Cardiac septum (tissue), 1 donor: Measurements from ENCODE around the gene LMO7. TPM values are rescaled to one million over a fixed set of nuclear protein-coding genes. Genes with fewer than 3 reads are reported as not detected.

Source experiments
- DNase-seq: peaks from one replicate; pipeline ENCODE4 v3.0.0-alpha.2; 2020; ENCODE audit warnings: low spot score
- intact Hi-C: fragments of 100-400 bp; cut with DNase I; formaldehyde crosslinking; loops from one replicate; pipeline ENCODE4 v1.14.0; 2022
- total RNA-seq: library from RNA; stranded (reverse); fragmentation: NEBNext Ultra II Directional; extraction: Animal tissue kit (Norgen Biotek cat#: 25700); gene quantifications from one replicate; pipeline ENCODE4 v1.2.1, GENCODE V29; 2021
- donor health status: DM: no; HTN: no; CAD: no.

The LMO7 gene
- total RNA-seq, 1 donor from 2014 or later: 473 TPM

DNA sequence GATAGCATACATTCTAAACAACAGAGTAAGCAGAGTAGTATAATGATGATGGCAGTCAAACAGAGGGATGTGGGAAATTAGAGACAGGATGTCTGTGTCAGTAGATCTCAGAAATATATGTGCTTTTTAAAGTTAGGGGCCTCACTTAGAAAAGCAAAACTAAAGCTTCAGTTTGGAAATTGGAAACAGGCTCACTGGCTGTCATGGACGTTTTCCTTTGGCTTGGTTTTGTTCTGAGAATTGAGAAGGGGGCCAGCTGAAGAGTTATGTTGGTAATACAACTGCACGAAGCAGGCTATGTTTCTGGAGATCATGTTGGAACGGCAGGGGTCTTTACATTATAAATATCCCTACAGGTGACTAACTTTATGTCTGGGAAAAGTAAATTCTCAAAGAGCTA is 261.3 kb downstream of the LMO7 start:
- no peak for DNase-seq
- intact Hi-C loops: no loop called here

DNA sequence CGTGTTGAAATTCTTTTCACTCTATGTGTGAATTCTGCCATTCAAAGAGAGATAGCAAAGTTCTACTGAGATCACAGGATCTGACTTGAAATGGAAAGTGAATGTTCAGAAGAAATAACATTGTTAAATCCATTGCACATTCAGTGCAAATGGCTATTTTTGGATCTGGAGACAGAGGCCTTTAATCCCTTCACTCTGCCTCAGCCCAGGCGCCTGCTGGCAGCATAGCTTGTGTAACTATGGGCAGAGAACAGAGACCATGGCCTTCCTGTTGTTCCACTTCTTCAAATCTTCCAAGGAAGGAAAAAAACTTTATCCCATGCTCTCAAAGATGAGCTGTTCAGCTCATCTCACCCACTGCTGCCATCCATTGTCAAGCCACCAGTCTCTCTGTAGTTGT is 265.4 kb downstream of the LMO7 start:
- intact Hi-C loops: loop anchor here (10.0 kb wide), 1 partner anchor 113 kb away; no protein-coding TSS in a partner anchor
- DNase-seq: no peak

DNA sequence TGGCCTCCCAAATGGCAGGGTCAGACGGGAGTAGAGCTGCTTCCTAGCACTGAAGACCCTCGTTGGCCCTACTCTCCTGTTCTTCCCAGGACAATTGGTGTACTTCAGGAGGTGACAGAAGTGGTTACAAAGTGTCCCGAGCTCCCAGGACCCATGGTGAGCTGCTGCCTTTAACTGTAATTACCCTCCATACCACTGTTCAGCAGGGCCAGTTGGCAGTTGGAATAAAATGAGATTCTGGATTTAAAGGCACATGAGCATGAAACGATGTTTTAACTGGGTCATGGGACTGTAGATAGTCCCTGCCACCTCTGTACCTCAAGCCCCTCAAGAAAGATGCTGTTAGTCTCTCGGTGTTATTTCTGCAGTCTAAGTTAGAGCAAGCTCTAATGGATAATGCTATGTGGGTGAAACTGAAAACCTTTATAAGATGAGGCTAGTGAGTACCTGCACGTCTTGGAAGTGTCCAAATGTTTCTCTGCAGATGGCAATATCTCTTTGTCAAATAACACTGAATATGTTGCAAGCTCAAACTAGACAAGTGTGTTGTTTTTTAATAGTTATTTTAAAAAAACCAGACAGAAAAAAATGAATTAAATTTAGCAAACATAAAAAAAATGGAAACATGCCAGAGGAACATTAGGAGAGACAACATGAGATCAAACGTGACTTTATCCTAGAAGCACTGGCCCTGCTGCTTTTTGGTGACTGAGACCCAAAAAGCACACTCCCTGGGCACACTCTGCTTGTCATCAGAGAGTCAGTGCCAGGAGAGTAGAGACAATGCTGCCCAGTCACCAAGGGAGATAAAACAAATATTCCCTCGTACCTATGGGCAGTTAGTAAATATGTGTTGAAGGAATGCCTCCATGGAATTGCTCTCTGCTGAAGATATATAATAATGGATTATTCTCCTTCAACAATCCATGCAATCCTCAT is 266.3 kb downstream of the LMO7 start:
- no peak for DNase-seq
- intact Hi-C loops: loop anchor here (10.0 kb wide), 1 partner anchor 112 kb away; no protein-coding TSS in a partner anchor

DNA sequence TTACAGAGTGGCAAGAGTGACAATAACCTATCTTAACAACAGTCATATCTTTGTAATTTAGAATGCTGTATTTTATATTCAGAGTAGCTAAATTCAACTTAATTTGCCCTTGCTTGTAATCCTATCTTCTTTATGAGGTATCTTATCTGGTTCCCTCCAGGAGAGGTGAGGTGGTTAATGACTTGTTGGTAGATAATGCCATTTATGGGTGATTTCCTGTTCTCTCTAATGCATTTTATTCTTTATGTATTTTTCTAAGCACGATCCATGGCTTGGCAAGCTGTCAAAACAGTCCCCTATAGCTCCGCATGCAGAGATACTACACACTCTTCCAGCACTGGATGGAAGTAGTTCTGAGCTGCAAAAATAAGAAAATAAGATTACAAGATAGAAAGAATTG is 267.9 kb downstream of the LMO7 start:
- intact Hi-C loops: loop anchor here (10.0 kb wide), 1 partner anchor 111 kb away; no protein-coding TSS in a partner anchor
- no peak for DNase-seq

DNA sequence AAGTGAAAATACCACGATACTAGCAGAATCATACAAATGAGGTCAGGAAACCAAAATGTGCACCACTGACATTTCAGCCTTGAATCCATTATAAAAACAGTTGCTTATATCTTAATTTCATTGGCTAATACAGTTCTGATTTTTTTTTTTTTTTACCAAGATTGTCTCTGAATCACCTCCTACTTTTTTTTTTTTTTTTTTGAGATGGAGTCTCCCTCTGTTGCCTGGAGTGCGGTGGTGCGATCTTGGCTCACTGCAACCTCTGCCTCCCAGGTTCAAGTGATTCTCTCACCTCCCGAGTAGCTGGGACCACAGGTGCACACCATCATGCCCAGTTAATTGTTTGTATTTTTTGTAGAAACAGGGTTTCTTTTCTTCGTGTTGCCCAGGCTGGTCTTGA is 270.2 kb downstream of the LMO7 start:
- intact Hi-C loops: loop anchor here (10.0 kb wide), 1 partner anchor 108 kb away; no protein-coding TSS in a partner anchor
- no peak for DNase-seq

DNA sequence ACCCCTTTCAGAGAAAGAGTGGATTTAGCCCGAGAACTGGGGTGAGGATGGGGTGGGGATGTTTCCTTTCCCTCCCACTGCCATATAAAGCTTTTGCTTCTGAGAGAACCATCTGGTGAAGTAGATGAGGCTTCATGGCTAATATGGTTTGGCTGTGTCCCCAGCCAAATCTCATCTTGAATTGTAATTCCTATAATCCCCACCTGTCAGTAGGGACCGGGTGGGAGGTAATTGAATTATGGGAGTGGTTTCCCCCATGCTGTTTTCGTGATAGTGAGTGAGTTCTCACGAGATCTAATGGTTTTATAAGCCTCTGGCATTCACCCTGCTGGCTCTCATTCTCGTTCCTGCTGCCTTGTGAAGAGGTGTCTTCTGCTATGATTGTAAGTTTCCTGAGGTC is 270.9 kb downstream of the LMO7 start:
- DNase-seq: no peak
- intact Hi-C loops: loop anchor here (10.0 kb wide), 1 partner anchor 108 kb away; no protein-coding TSS in a partner anchor

DNA sequence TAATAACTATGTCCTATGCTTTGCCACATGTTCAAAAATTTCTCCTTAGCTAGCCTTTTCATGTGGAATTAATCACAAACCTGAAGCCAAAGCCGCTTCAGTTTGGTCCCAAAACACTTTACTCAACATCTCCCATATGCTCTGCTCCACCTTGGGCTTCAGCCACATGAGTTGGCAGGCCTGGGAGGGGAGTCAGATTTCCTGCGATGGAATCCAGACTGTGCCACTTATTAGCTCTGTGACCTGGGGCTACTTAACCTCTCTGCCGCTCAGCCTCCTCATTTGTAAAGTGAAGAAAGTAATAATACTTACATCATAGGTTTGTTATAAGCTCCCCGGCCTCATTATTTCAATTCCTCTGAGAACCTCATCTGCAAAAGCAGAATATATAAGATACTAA is 272.0 kb downstream of the LMO7 start:
- DNase-seq: no peak
- intact Hi-C loops: loop anchor here (10.0 kb wide), 1 partner anchor 107 kb away; no protein-coding TSS in a partner anchor

Other genes starting within 250 kb of the LMO7 start
- 84.9 TPM for gene TBC1D4, start 154.2 kb upstream of the LMO7 start, total RNA-seq
- 127 TPM for gene COMMD6, start 98.5 kb upstream of the LMO7 start, total RNA-seq
- gene UCHL3, start 86.5 kb upstream of the LMO7 start, total RNA-seq: 22.9 TPM